ENCODE measurements around the gene RECQL.
"Not testable (repeated sequence)": the region's sequence is repeated elsewhere in the genome, so short reads cannot be mapped to it uniquely, and the experiment has no call there.

RECQL gene

DNA sequence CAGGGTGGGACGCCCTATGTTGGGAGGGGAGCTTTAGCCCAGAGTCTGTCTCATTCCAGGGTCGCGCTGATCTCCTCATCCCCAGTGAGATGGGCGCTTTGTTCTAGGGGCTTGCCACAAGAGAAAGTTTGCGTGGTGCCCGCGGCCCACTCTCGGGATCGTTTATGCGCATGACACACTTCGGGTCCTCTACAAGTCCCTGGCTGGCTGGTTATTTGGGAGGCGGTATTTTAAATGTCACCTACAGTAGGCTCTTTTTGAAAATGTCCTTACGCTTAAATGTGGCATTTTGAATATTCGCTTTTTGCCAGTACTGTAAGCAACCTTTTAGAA, 695 bp upstream of the RECQL start:
- DNase-seq, result peak; percentile 62 to 65

DNA sequence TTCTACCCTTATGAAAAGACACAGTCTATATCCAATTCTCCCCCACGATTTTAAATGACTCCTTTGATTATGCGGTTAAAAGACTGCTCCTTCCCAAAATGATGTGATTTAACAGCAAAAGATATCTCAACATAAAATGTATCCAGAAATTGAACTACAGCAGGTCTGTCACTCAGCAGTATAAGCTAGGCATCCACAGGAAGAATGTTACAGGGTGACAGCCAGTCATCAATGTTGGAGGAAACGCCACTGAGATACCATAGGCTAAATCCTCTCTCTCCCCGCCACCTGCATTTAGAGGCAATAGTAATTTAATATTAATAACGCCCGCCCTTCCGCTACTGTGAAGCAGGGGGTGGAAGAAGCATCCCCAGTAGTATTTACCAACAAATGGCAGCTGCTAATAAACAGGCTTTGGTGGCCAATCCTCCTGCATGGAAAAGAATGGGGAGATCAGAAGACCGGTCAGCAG, 613 bp downstream of the RECQL start:
- no peak for DNase-seq

DNA sequence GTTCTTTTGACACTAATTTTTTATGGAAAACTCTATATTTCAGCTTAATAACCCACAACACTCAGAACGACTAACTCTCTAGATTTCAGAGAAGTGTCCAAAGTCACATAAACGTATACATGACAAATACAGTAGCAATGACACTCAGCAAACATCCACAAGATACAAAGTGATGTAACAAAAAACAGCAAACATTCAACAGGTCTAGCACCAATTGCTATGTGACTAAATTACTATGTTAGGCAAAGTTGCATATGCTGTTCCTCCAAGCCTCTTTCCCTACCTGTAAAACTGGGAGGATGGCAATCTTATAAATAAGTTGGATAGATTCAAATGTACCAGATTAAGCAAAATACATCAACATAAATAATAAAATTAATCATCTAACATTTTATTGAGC, 1.7 kb downstream of the RECQL start:
- no peak for DNase-seq

DNA sequence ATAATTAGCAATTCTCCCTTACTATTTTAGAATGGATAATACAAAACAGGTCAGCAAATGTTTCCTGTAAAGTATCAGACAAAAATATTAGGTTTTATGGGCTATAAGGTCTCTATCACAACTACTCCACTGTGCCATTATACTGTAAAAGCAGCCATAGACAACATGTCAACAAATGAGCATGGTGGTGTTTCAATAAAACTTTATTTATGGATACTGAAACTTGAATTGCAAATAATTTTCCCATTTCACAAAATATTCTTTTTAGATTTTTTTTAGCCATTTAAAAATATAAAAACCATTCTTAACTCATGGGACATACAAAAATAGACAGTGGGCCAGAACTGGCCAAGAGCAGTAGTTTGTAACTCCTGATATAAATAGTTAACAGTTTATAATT, 15.4 kb downstream of the RECQL start:
- DNase-seq, result no peak

DNA sequence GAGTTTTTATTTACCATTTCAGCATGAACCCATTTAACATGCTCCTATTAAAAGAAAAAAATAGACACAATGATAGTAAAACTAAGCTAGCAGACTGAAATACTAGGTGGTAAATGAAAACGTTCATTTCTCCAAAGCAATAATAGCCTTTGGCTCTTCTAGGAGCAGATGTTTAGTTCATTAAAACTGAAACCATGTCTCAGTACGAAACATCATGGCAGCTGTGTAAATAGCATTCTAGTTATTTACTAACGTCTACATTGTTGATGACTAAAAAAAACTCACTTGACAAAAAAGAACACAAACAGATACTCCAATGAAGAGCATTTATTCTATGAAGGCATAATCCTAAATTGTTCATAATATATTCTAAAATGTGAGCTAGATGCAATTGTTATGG, 17.9 kb downstream of the RECQL start:
- DNase-seq, result no peak

DNA sequence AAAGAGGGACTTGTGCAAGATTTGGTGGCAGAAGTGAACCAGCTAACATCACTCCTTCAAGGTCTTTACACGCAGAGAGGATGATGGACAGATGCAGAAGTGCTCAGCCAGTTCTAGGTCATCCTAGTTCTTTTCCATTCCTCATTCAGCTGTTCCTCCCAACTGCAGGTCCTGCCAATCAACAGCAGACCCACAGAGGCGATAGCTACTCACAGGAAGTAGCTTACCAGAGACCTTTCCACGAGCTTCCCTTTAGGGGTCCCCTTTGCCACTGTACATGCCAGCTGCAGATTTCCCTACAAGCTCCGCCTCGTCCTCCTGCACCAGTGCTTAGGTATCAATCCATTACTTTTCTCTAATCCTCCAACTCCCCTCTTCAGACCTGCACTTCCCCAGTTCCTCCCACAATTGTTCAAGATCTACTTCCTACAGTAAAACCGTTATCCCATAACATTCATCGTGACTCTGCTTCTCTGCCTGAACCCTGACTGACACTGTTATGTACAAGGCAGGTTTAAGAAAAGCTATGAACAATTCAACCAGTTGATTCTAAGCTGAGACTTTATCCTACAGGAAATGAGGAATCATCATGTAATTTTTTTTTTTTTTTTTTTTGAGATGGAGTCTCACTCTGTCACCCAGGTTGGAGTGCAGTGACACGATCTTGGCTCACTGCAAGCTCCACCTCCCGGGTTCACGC, 22.5 kb downstream of the RECQL start:
- no peak for DNase-seq

DNA sequence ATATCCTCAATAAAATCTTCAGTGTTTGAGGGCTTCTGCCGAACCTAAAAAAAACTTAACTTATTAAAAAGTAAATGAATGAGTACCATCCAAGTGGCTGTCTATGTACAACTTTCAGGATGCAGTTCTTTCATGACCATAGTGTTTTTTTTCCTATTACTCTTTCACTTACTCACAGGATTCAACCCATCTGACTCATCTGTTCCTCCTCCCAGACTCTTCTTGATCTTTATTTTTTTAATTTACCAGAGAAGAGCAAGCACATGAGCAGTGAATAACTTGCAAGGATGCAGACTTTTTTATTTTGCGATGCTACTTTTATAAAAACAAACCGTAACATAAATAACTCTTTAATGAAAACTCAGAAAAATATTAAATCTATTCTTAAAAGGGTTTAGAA, 24.5 kb downstream of the RECQL start:
- no peak for DNase-seq

DNA sequence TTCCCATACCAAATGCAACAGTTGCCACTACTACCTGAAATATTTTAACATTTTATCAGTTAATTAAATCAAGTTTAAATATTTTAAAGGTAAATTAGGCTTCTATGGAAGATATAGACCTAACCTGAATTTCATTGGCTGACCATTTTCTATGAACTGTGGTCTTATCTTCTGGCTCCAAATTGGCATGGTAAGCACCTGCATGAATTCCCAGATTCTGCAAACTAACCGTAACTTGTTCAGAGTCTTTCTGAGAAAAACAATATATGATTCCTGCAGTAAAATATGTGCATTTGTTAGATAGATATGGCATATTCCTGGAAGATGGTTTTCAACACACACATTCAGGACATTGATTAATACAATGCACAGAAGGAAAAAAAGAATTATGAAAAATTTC, 25.9 kb downstream of the RECQL start:
- no peak for DNase-seq

DNA sequence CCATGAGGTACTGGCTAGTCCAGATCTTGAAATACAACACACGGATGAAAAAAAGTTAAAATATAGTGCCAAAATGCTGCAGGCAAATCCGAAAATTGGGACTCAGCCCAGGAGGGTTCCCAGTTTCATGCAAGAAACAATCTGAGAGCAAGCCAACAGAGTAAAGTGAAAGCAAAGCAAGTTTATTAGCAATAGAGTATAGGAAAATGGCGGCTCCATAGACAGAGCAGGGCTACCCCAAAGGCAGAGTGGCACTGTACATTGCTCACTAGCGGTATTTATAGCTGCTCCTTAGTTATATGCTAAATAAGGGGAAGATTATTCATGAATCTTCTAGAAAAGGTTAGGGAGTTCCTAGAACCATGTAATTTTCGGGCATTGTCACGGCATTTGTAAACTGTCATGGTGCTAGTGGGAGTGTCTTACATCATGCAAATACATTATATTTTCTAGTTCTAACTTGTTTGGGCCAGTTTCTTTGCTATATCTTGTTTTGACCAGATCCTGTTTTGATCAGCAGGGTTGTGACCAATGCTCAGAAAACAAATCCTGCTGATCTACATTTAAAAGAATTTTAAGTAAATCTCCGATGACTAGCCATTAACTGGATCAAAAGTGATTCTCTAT, 29.1 kb downstream of the RECQL start:
- no peak for DNase-seq

DNA sequence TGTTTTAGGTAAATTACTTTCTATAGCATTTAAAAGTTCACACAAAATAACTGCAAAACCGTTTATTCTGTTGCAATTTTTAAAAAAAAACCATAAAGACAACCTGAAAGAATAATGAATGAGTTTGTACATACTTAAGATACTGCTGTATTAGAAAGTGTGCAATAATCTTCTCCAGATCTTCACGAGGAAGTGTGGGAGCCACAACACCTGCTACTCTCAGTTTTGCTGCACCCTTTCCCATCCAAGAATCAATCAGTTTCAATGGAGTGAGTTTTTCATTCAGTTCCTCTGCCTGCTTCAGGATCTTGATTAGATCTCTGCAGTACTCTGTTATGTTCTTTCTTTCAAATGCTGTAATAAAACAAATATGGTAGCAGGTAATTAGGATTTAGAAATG, 30.1 kb downstream of the RECQL start:
- no peak for DNase-seq

DNA sequence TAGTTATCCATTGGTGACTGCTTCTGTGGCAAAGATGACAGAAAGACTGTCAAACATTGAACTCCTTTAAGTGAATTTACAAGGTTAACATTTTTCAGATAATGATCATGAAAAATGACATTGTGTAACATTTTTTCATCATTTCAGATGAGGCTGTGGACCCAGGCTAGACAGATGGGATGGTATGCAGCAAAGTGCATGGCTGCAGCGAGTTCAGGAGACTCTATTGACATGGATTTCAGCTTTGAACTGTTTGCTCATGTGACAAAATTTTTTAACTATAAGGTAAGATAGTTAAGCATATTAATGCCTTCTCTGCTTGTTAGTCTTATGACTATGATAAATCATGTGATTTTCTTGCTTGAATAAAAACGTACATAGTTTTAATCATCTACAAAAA, 34.1 kb downstream of the RECQL start:
- DNase-seq, result not testable (repeated sequence)

DNA sequence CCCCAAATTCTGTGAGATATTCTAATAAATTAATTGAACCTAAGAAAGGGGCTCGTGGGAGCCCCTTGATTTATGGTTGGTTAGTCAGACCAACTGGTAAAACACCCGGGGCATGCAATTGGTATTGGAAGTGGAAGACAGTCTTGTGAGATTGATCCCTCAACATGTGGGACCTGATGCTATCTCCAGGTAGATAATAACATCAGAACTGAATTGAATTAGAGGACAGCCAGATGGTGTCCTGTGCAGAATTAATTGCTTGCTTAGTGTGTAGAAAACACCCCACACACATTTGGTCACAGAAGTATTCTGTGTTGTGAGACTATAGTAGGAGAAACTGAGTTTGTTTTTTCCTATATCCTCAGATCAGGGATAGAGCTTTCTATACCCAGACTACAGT, 42.0 kb downstream of the RECQL start:
- DNase-seq, result no peak

DNA sequence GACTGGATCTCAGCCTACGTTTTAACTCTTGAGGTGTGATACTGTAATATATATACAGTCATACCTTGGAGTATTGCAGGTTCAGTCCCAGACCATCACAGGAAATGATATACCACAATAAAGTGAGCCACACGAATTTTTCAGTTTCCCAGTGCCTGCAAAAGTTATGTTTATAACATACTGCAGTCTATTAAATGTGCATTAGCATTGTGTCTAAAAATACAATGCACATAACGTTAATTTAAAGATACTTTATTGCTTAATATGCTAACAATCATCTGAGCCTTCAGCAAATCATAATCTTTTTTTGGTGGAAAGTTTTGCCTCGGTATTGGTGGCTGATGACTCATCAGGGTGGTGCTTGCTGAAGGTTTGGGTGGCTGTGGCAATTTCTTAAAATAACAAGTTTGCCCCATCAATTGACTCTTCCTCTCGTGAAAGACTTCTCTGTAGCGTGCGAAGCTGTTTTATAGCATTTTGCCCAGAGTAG, 45.1 kb downstream of the RECQL start:
- DNase-seq, result peak; percentile 67 to 70

DNA sequence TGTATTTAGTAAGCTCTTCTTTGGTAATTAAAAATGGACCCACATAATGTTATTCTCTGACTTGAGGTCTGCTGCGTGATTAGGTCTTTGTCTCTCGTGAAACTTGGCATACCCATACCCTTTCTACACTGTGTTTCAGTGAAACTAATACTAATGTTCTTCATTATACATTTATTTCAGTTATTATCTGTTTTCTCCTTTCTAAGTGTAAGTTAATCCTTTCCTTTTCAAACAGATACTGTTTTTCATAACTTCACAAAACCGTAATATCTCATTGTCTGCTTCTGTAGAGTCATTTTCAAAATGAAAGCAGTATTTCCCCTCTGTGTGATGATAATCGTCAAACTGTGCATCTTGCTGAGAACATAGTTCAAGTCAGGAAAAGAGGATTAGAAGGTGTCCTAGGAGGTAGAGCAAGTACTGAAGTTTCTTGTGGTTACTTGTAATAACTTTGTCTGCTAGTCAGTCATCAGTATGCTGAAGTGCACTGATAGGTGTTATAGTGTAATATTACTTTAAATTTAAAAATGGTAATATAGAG, 48.1 kb downstream of the RECQL start:
- no peak for DNase-seq

DNA sequence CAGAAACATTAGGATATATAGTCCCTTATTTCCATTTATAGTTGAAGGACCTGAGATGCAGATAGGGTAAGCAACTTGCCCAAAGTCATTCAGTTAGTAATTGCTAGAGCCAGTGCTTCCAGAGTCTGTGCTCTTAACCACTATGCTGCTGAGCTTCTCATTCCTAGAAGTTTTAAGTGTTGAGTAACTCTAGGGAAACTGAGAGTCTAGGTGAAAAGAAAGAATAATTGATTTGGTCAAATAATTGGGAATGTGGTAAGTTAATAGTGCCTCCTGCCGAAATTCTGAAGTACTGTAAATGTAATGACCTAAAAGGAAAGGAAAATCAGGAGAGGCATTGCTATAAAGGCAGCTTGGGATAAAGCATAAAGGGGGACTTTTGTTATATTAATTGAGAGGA, 49.9 kb downstream of the RECQL start:
- DNase-seq, result no peak

DNA sequence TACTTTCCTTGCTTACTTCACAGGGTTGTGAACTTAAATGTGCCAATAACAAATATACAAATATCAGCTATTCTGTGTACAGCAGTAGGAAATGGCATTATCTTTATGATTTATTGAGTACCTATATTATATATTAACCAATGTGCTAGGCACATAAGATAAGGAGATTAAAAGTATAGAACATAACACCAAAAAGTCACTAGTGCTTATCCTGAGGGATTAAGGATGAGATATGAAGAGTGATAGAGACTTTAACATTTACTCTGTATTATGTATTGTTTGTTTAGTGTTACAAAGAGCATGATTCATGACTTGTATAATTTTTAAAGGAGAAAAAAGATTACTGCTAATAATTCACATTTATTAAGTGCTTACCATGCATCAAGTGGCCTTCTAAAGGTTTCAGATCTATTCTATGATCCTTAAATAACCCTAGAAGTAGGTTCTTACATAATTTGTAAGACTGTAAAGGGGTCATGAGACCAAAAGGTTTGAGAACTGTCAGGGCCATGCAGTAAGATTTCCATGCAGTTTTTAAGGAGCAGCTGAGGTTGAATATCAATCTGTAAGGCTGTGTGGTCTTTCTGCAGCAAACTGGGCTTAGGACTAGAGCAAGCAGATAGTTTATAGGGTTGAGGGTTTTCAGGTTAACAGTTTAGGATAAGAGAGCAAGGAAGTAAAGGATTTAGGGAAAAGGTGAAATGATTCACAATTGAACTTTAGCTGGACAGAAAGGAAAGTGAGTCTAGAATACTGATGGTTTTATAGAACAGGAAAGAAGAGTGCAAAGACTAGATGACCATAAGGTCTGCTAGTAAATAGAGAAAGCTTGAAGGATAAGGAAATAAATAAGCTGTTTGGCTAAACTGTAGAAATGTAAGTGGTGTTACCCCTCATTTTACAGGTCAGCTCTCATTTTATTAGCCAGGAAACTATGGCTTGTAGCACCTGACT, 57.0 kb downstream of the RECQL start:
- no peak for DNase-seq

DNA sequence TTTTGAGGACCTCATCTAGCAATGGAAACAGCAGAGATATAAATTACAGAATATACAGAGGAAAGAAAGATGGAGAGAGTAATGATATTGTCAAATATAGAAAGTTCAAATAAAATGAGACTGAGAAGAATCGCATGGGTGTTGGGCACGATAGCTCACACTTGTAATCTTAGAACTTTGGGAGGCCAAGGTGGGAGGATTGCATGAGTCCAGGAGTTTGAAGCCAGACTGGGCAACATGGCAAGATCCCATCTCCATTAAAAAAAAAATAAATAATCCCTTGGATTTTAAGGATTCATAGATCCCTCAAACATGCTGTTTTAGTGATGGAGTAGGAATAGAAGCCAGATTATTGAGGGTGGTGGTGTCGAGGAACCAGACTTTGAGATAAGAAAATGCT, 62.1 kb downstream of the RECQL start:
- DNase-seq, result no peak

DNA sequence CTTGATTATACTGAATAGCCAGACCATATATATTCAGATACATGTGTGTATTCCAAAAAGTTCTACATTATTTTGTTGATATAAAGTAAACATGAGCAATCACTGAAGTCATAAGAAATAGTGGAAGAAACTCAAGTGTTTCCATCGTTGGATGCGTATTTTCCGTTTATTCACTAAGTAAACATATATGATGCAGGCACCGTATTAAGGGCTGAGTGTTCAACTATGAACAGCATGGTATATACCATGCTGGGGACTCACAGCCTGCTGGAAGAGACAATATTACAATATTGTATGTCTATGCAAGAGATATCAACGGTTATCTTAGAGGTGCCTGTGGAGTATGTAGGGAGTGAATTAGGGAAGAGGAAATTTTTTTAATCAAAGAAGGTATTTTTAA, 62.8 kb downstream of the RECQL start:
- DNase-seq, result no peak

DNA sequence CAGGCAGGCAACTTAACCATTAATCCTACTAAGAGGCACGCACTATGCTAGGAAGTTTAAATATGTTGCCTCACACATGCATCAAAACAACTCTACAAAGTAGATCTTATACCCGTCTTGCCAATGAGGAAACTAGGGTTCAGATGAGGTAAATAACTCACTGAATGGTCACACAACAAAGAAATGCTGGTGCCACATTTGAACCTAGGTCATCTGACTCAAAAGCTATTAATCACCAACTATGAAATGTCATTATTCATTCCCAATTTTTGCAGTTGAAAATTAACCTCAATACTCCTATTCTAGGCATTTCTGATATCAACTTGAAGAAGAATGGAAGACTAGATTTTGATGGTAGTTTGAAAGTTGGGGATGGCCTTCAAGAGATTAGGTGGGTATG, 66.7 kb downstream of the RECQL start:
- DNase-seq, result no peak

DNA sequence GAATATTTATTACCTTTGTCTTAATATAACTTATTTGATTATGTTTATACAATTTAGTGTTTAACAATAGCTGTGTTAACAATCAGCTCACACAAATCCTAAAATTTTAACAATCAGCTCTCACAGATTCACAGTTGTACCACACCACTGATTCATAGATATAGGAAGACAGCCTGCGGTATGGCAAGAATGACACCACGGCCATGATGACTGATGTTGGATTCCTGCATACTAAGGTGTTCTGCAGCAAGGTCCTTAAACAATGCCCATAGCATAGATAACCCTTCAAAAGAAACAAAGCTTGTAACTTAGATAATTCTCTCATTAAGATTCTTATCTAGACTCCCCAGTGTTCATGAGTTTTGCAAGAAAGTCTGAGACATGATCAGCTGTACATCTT, 67.9 kb downstream of the RECQL start:
- DNase-seq, result no peak

DNA sequence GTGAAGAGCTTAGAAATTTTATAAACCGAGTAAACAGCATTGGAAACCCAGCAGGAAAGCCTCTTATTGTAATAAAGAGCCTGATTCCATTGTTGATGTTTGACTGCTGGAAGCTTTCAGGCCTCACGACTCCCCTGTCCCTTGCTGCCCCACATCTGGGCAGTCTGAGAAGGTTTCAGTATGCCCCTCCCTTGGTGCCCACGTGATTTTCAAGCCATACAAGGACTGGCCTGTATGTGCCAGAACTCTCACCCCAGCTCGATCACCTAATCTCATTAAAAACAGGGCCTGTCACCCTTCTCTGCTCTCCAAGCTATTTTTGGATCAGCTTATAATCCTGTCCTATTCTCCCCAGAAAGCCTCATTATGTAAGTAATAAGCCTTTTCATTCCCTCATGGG, 71.4 kb downstream of the RECQL start:
- no peak for DNase-seq

DNA sequence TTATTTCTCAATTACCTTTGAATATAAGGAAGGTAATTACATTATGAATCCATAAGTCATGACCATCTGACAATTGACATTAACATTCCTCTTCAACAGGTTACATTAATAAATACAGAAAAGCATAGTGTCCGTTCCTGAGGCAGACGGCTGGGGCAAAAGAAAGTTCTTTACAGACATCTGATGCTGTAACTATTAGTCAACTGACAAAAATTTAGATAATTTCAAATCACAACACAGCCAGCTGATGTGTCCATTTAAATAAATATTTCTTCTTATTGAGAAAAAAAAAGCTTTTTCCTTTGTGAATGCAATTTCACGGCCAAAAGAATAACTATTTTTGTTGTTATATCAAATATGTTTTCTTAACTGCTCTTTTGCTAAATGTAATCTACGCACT, 73.2 kb downstream of the RECQL start:
- no peak for DNase-seq

DNA sequence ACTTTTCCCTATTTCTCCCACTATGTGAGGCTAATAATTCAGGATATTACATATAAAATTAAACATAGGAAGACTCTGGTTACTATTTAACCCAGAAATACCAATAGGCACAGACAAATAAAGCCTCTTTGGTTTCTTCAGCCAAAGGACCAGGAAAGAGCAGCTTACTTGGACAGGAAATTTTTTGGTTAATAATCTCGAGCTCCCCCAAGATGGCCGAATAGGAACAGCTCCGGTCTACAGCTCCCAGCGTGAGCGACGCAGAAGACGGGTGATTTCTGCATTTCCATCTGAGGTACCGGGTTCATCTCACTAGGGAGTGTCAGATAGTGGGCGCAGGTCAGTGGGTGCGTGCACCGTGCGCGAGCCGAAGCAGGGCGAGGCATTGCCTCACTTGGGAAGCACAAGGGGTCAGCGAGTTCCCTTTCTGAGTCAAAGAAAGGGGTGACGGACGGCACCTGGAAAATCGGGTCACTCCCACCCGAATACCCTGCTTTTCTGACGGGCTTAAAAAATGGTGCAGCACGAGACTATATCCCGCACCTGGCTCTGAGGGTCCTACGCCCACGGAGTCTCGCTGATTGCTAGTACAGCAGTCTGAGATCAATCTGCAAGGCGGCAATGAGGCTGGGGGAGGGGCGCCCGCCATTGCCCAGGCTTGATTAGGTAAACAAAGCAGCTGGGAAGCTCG, 82.3 kb downstream of the RECQL start:
- DNase-seq, result not testable (repeated sequence)

Measured in inflammatory macrophage treated with lipopolysaccharide for 1 hour (primary cell).